ENCODE results near the gene CPA4.

The CPA4 gene

GRCh38 chr7:130337410-130337971 is 44.5 kb downstream of the CPA4 start:
- ATAC-seq: no peak

GRCh38 chr7:130338233-130338632 is 45.3 kb downstream of the CPA4 start:
- no peak overlapping the region for H3K27ac Mint-ChIP-seq
- H3K27me3 Mint-ChIP-seq: no peaks in the 10 kb centered on the region
- no peaks in the 10 kb centered on the region for H3K9me3 Mint-ChIP-seq
- no peak overlapping the region for H3K4me3 Mint-ChIP-seq
- no peak for DNase-seq
- H3K4me1 Mint-ChIP-seq: no peaks in the 10 kb centered on the region
- no peaks in the 10 kb centered on the region for H3K36me3 Mint-ChIP-seq (ENCODE audit: low read depth)
- ATAC-seq: no peak

More at GRCh38 chr7:130337410-130337971, 44.5 kb downstream of the CPA4 start:
- no peak overlapping the region for H3K4me3 Mint-ChIP-seq
- H3K27me3 Mint-ChIP-seq: no peaks in the 10 kb centered on the region
- no peak overlapping the region for H3K27ac Mint-ChIP-seq
- DNase-seq: no peak
- H3K9me3 Mint-ChIP-seq: no peaks in the 10 kb centered on the region
- H3K4me1 Mint-ChIP-seq: no peaks in the 10 kb centered on the region
- H3K36me3 Mint-ChIP-seq (ENCODE audit: low read depth): no peaks in the 10 kb centered on the region

GRCh38 chr7:130341882-130342281 is 48.9 kb downstream of the CPA4 start:
- no peaks in the 10 kb centered on the region for H3K9me3 Mint-ChIP-seq
- no peaks in the 10 kb centered on the region for H3K36me3 Mint-ChIP-seq (ENCODE audit: low read depth)
- H3K4me1 Mint-ChIP-seq: no peaks in the 10 kb centered on the region
- H3K27me3 Mint-ChIP-seq: no peaks in the 10 kb centered on the region
- H3K4me3 Mint-ChIP-seq: no peak overlapping the region
- no peak for ATAC-seq
- no peak overlapping the region for H3K27ac Mint-ChIP-seq
- DNase-seq: no peak

- Mint-ChIP-seq H3K4me1 (no peaks in the 10 kb centered on the region), H3K36me3 (ENCODE audit: low read depth) (no peaks in the 10 kb centered on the region), H3K27me3 (no peaks in the 10 kb centered on the region), H3K4me3 (no peak overlapping the region), H3K27ac (no peak overlapping the region), H3K9me3 (no peaks in the 10 kb centered on the region)
- ATAC-seq: no peak
- DNase-seq: no peak
Observed at GRCh38 chr7:130342701-130343380, 49.9 kb downstream of the CPA4 start.

- H3K4me1 Mint-ChIP-seq: no peaks in the 10 kb centered on the region
- H3K36me3 Mint-ChIP-seq (ENCODE audit: low read depth): no peaks in the 10 kb centered on the region
- no peak for DNase-seq
- H3K9me3 Mint-ChIP-seq: no peaks in the 10 kb centered on the region
- H3K27me3 Mint-ChIP-seq: no peaks in the 10 kb centered on the region
- H3K27ac Mint-ChIP-seq: no peak within 1 kb of the TSS
- H3K4me3 Mint-ChIP-seq: no peak within 1 kb of the TSS
- ATAC-seq: no peak
Observed at GRCh38 chr7:130344271-130344866, 51.4 kb downstream of the CPA4 start, which contains the start of gene CPA5. Gene CPA5 (plus strand): TSS chr7:130344816. CDS start chr7:130346486, 1,670 bp downstream.

GRCh38 chr7:130345136-130345535 is 52.2 kb downstream of the CPA4 start:
- no peak overlapping the region for H3K4me3 Mint-ChIP-seq
- no peak overlapping the region for H3K27ac Mint-ChIP-seq

GRCh38 chr7:130345725-130346124 is 52.8 kb downstream of the CPA4 start:
- Mint-ChIP-seq H3K9me3 (no peaks in the 10 kb centered on the region), H3K27ac (no peak overlapping the region), H3K27me3 (no peaks in the 10 kb centered on the region), H3K4me3 (no peak overlapping the region), H3K4me1 (peaks cover 7% of the 10 kb centered on the region), H3K36me3 (ENCODE audit: low read depth) (no peaks in the 10 kb centered on the region)
- no peak for ATAC-seq
- DNase-seq: no peak

More at GRCh38 chr7:130345136-130345535, 52.2 kb downstream of the CPA4 start:
- Mint-ChIP-seq H3K36me3 (ENCODE audit: low read depth) (no peaks in the 10 kb centered on the region), H3K9me3 (no peaks in the 10 kb centered on the region), H3K27me3 (no peaks in the 10 kb centered on the region), H3K4me1 (peaks cover 4% of the 10 kb centered on the region)
- ATAC-seq: no peak
- DNase-seq: no peak

- no peak overlapping the region for H3K27ac Mint-ChIP-seq
- no peaks in the 10 kb centered on the region for H3K9me3 Mint-ChIP-seq
- DNase-seq: no peak
- ATAC-seq: no peak
- no peaks in the 10 kb centered on the region for H3K36me3 Mint-ChIP-seq (ENCODE audit: low read depth)
- peaks cover 12% of the 10 kb centered on the region for H3K4me1 Mint-ChIP-seq
- H3K27me3 Mint-ChIP-seq: no peaks in the 10 kb centered on the region
- no peak overlapping the region for H3K4me3 Mint-ChIP-seq
Observed at GRCh38 chr7:130346177-130346905, 53.4 kb downstream of the CPA4 start.

- no peak overlapping the region for H3K4me3 Mint-ChIP-seq
- no peak for ATAC-seq
- no peaks in the 10 kb centered on the region for H3K9me3 Mint-ChIP-seq
- H3K27me3 Mint-ChIP-seq: no peaks in the 10 kb centered on the region
- no peak for DNase-seq
- no peaks in the 10 kb centered on the region for H3K36me3 Mint-ChIP-seq (ENCODE audit: low read depth)
- H3K27ac Mint-ChIP-seq: no peak overlapping the region
- peaks cover 18% of the 10 kb centered on the region for H3K4me1 Mint-ChIP-seq
Observed at GRCh38 chr7:130346941-130347340, 54.0 kb downstream of the CPA4 start.

GRCh38 chr7:130349911-130350782 is 57.2 kb downstream of the CPA4 start:
- H3K4me3 Mint-ChIP-seq: no peak overlapping the region
- peaks cover 2% of the 10 kb centered on the region for H3K27me3 Mint-ChIP-seq
- H3K27ac Mint-ChIP-seq: peak overlapping the region; percentile 67
- H3K36me3 Mint-ChIP-seq (ENCODE audit: low read depth): no peaks in the 10 kb centered on the region
- ATAC-seq: no peak
- no peaks in the 10 kb centered on the region for H3K9me3 Mint-ChIP-seq
- no peak for DNase-seq
- peaks cover 24% of the 10 kb centered on the region for H3K4me1 Mint-ChIP-seq

GRCh38 chr7:130350945-130351790 is 58.2 kb downstream of the CPA4 start:
- DNase-seq (peak; percentile 16), ATAC-seq (peak; percentile 44)
- H3K27me3 Mint-ChIP-seq: peaks cover 2% of the 10 kb centered on the region
- no peak overlapping the region for H3K4me3 Mint-ChIP-seq
- H3K27ac Mint-ChIP-seq: no peak overlapping the region
- no peaks in the 10 kb centered on the region for H3K9me3 Mint-ChIP-seq
- H3K36me3 Mint-ChIP-seq (ENCODE audit: low read depth): no peaks in the 10 kb centered on the region
- peaks cover 24% of the 10 kb centered on the region for H3K4me1 Mint-ChIP-seq

GRCh38 chr7:130351791-130352090 is 58.8 kb downstream of the CPA4 start:
- ATAC-seq (no peak), DNase-seq (no peak)
- Mint-ChIP-seq H3K36me3 (ENCODE audit: low read depth) (no peaks in the 10 kb centered on the region), H3K27me3 (peaks cover 2% of the 10 kb centered on the region), H3K4me1 (peaks cover 24% of the 10 kb centered on the region), H3K4me3 (no peak overlapping the region), H3K9me3 (no peaks in the 10 kb centered on the region), H3K27ac (no peak overlapping the region)

- no peaks in the 10 kb centered on the region for H3K9me3 Mint-ChIP-seq
- no peak overlapping the region for H3K27ac Mint-ChIP-seq
- DNase-seq: no peak
- no peak overlapping the region for H3K4me3 Mint-ChIP-seq
- H3K4me1 Mint-ChIP-seq: peaks cover 24% of the 10 kb centered on the region
- ATAC-seq: no peak
- H3K36me3 Mint-ChIP-seq (ENCODE audit: low read depth): no peaks in the 10 kb centered on the region
- H3K27me3 Mint-ChIP-seq: peaks cover 2% of the 10 kb centered on the region
Observed at GRCh38 chr7:130352194-130353074, 59.5 kb downstream of the CPA4 start.

All from activated naive CD8-positive, alpha-beta T cell treated with anti-CD3 and anti-CD28 coated beads, Interleukin-2, amount 50 U/mL, for 24 hours (primary cell).